Lower lobe of right lung (tissue), 2 donors: ENCODE data around the gene MAPK8IP1. TPM values are rescaled to one million over a fixed set of nuclear protein-coding genes. Genes with fewer than 3 reads are reported as not detected.

Experiments used
- ATAC-seq, 2 donors: fragments of 200-7000 bp; cut with Tn5 transposase; one replicate each; pipeline ENCODE4 v1.9.1; 2020 to 2022; ENCODE audit warnings: mild to moderate bottlenecking in 2 of 2, moderate library complexity in 2 of 2
- DNase-seq: peaks from one replicate; pipeline ENCODE4 v3.0.0-alpha.2; 2020
- H3K27ac ChIP-seq: fragments of 200-600 bp; one replicate; pipeline ENCODE4 v1.8.0; 2022
- H3K27me3 ChIP-seq: fragments of 200-600 bp; one replicate; pipeline ENCODE4 v1.8.0; 2022; ENCODE audit warnings: low read depth
- H3K36me3 ChIP-seq: fragments of 200-600 bp; one replicate; pipeline ENCODE4 v1.8.0; 2022; ENCODE audit warnings: mild to moderate bottlenecking
- H3K4me1 ChIP-seq: fragments of 200-600 bp; one replicate; pipeline ENCODE4 v1.8.0; 2022
- H3K4me3 ChIP-seq: fragments of 200-600 bp; one replicate; pipeline ENCODE4 v1.8.0; 2022; ENCODE audit warnings: mild to moderate bottlenecking
- H3K9me3 ChIP-seq: fragments of 200-600 bp; one replicate; pipeline ENCODE4 v1.8.0; 2022
- intact Hi-C: fragments of 100-400 bp; cut with DNase I; formaldehyde crosslinking; loops from one replicate; pipeline ENCODE4 v1.11.0; 2022
- total RNA-seq: library from RNA; stranded (reverse); fragmentation: NEBNext Ultra II Directional; extraction: Animal tissue kit (Norgen Biotek cat#: 25700); gene quantifications from one replicate; pipeline ENCODE4 v1.2.1, GENCODE V29; 2021
- TF ChIP-seq, protein P1 (sequence below): fragments of 200-600 bp; IDR thresholded peaks from one replicate; pipeline ENCODE4 v1.8.0; 2022; ENCODE audit warnings: antibody characterized with exemption, mild to moderate bottlenecking
- donor health status: DM: no; HTN: yes; CAD: no; lungs with severe emphysema.

The MAPK8IP1 gene
- total RNA-seq, 1 donor from 2014 or later = 7.3 TPM

DNA sequence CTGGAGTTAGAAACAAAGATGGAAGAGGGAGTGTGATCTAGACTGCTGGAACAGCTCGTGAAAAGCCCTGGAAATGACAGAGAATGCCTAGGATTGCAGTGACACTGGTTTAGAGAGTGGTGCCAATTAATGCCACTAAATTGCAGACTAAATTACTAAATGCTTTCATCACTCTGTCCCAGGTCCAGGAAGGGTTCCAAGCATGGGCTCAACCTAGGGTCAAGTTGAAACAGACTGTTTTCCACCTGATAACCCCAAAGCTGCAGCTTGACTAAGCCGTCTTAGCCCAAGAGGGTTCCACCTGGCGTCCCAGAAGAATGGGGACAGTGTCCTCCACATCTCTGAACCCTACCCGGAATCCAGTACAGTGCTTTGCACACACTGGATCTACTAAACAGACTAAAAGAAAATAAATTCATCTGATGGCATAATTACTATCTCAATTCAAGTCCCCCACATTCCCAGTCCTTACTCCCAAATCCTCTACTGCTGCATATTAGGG is 39.2 kb upstream of the MAPK8IP1 start:
- Histone ChIP-seq H3K9me3 (no peaks in the 10 kb centered on the region), H3K27me3 (no peaks in the 10 kb centered on the region), H3K4me3 (no peak overlapping the region), H3K27ac (peak overlapping the region; percentile 96), H3K36me3 (no peaks in the 10 kb centered on the region), H3K4me1 (peaks cover 43% of the 10 kb centered on the region)
- intact Hi-C loops = no loop called here
- no peak for ATAC-seq
- DNase-seq = no peak
- TF ChIP-seq, protein P1, sequence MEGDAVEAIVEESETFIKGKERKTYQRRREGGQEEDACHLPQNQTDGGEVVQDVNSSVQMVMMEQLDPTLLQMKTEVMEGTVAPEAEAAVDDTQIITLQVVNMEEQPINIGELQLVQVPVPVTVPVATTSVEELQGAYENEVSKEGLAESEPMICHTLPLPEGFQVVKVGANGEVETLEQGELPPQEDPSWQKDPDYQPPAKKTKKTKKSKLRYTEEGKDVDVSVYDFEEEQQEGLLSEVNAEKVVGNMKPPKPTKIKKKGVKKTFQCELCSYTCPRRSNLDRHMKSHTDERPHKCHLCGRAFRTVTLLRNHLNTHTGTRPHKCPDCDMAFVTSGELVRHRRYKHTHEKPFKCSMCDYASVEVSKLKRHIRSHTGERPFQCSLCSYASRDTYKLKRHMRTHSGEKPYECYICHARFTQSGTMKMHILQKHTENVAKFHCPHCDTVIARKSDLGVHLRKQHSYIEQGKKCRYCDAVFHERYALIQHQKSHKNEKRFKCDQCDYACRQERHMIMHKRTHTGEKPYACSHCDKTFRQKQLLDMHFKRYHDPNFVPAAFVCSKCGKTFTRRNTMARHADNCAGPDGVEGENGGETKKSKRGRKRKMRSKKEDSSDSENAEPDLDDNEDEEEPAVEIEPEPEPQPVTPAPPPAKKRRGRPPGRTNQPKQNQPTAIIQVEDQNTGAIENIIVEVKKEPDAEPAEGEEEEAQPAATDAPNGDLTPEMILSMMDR = no peak

DNA sequence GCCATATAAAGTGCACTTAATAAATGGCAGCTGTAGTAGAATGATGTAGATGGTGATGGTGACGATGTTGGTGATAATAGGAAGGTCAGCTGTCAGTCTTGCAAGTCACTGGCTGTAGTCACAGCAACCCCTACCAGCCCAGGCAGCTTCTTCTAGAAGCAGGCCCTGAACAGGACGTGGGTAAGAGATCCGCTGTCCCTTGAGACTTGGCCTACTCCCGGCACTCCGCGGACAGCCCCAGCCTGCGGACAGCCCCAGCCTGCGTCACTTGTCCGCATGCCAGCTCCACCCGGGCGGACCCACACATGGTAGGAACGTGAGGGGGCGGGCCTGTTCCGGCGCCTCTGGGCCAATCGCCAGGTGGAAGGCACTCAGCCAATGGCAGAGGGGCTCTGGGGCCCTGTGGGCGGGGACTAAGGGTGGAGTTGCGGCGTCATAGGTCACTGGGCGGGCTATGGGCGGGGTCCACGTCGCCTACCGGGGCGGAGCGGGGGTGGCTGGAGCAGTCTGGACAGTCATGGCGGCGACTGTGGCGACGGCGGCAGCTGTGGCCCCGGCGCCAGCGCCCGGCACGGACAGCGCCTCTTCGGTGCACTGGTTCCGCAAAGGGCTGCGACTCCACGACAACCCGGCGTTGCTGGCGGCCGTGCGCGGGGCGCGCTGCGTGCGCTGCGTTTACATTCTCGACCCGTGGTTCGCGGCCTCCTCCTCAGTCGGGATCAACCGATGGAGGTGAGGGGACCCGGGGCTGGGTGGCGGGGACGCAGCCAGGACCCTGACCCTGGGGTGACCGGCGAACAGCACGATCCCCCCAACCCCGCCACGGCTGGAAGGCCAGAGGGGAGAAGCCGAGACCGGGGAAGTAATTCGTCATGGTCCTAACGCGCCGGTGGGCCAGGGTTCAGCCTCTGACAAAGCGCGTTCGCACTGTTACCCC is 38.2 kb upstream of the MAPK8IP1 start, which contains the start of gene CRY2:
TSS of gene CRY2 (plus strand) at position 502 of the 937 bp plus-strand sequence. CDS start at position 518, 16 bp downstream.
- DNase-seq = peak; percentile 99
- H3K27me3 ChIP-seq = no peaks in the 10 kb centered on the region
- H3K4me1 ChIP-seq = peaks cover 54% of the 10 kb centered on the region
- peak within 1 kb of the TSS; percentile 66 for H3K4me3 ChIP-seq
- TF ChIP-seq, protein P1 = no peak
- intact Hi-C loops = no loop called here
- H3K27ac ChIP-seq = peak within 1 kb of the TSS; percentile 96
- peak; percentile 96 to 98 for ATAC-seq
- H3K9me3 ChIP-seq = no peaks in the 10 kb centered on the region
- no peaks in the 10 kb centered on the region for H3K36me3 ChIP-seq

DNA sequence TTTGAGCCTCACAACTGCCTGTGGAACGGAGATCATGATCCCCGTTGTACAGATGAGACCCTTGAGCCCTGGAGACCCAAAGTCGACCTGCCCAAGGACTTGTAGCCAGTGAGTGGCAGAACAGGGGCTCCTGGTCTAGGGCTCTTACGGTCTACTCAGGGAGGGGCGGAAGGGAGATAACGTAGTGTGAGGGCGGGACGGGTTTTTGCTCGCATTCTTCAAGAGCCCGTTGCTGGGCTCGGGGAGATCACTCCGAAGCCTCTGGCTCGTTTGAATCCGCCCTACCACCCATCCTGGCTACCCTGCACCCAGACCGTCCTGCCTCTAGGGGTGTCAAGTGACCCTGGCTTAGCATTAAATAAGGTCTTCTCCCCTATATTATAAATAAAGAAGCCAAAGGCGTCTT is 37.5 kb upstream of the MAPK8IP1 start:
- Histone ChIP-seq H3K27me3 (no peaks in the 10 kb centered on the region), H3K27ac (peak overlapping the region; percentile 96), H3K4me1 (peaks cover 60% of the 10 kb centered on the region), H3K36me3 (no peaks in the 10 kb centered on the region), H3K4me3 (peak overlapping the region; percentile 66), H3K9me3 (no peaks in the 10 kb centered on the region)
- intact Hi-C loops = no loop called here
- ATAC-seq (peak; percentile 73 to 77), DNase-seq (peak; percentile 75)
- TF ChIP-seq, protein P1 = no peak

DNA sequence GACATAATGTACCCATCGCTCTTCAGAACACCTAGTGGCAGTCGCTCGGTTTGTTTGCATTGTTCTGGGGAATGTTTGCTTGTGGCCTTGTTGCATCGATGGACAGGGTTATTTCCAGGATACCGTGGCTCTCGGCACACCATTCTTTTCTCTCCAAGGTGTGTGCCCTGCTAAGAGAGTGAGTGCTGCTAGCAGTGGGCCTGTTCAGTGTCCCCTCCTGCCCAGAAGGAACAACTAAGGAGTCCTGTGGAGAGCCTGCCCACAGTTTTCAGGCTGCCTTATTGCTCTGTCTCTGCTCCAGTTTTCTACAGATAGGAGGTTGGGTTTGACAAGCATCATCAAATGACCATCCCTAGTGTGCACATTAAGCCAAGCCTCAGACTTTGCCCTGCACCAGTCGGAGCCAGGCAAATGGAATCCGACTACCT is 36.8 kb upstream of the MAPK8IP1 start:
- TF ChIP-seq, protein P1 = no peak
- DNase-seq = no peak
- Histone ChIP-seq H3K36me3 (no peaks in the 10 kb centered on the region), H3K27ac (peak overlapping the region; percentile 96), H3K4me1 (peaks cover 68% of the 10 kb centered on the region), H3K27me3 (no peaks in the 10 kb centered on the region), H3K4me3 (peak overlapping the region; percentile 66), H3K9me3 (no peaks in the 10 kb centered on the region)
- intact Hi-C loops = no loop called here
- peak; percentile 33 to 63 for ATAC-seq

DNA sequence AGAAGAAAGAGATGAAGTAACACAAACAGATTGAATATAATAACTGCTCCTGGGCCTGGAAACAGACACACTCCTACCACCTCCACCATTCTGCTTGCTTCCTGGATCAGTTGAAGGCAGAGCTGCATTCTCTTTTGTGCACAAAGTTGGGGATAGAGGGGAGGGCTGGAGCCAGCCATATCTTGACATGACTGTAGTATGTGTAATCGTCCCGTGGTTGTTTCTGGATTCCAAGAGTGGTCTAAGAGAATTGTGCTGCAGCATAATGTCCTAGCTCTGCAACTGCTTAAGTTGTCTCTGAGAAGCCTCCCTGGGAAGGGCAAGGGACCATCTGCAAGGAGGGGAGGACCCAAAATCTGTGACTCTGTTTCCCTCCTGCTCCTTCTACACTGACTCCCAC is 35.0 kb upstream of the MAPK8IP1 start:
- no peak overlapping the region for H3K27ac ChIP-seq
- peaks cover 3% of the 10 kb centered on the region for H3K36me3 ChIP-seq
- H3K4me3 ChIP-seq = no peak overlapping the region
- H3K27me3 ChIP-seq = no peaks in the 10 kb centered on the region
- intact Hi-C loops = no loop called here
- no peak for DNase-seq
- no peak for ATAC-seq
- TF ChIP-seq, protein P1 = no peak
- H3K9me3 ChIP-seq = no peaks in the 10 kb centered on the region
- H3K4me1 ChIP-seq = peaks cover 86% of the 10 kb centered on the region
